HepG2 (cell line): ENCODE results near the gene DAG1. TPM values are rescaled to one million over a fixed set of nuclear protein-coding genes. Genes with fewer than 3 reads are reported as not detected.

Source experiments
- ARNTL ChIP-seq: sonication (generic); formaldehyde crosslinking; IDR thresholded peaks from 2 replicates; pipeline ENCODE4 v1.4.0; 2020; ENCODE audit warnings: mild to moderate bottlenecking, missing genetic modification reagents
- CREB1 ChIP-seq, 2 experiments: fragments of 450-650 bp in 1 of 2; IDR thresholded peaks; 2 replicates each; pipeline ENCODE4 v1.6.1; 2016 to 2017; ENCODE audit warnings: control low read depth in 1 of 2, mild to moderate bottlenecking in 1 of 2, missing compliant biosample characterization in 1 of 2, missing genetic modification characterization in 1 of 2
- GABPA ChIP-seq, 2 experiments: IDR thresholded peaks; 2 replicates each; pipeline ENCODE4 v1.6.1; 2011 to 2016; ENCODE audit warnings: low read depth in 2 of 2, low read length in 1 of 2, missing biosample characterization in 1 of 2, missing genetic modification characterization in 1 of 2
- GABPB1 ChIP-seq: IDR thresholded peaks from 2 replicates; pipeline ENCODE4 v1.6.1; 2016; ENCODE audit warnings: mild to moderate bottlenecking, missing genetic modification reagents, moderate library complexity, missing compliant biosample characterization
- HOXA3 ChIP-seq: sonication (generic); formaldehyde crosslinking; IDR thresholded peaks from 2 replicates; pipeline ENCODE4 v1.5.0; 2020; ENCODE audit warnings: missing genetic modification reagents
- IRX3 ChIP-seq: sonication (generic); formaldehyde crosslinking; IDR thresholded peaks from 2 replicates; pipeline ENCODE4 v1.8.1; 2023; ENCODE audit warnings: mild to moderate bottlenecking, low read depth, missing genetic modification reagents, borderline replicate concordance
- NFKBIZ ChIP-seq: IDR thresholded peaks from 2 replicates; pipeline ENCODE4 v1.6.1; 2018; ENCODE audit warnings: missing genetic modification reagents, missing compliant biosample characterization
- RXRA ChIP-seq: sonication (generic); formaldehyde crosslinking; IDR thresholded peaks from 2 replicates; pipeline ENCODE4 v1.5.1; 2020; ENCODE audit warnings: missing genetic modification reagents
- ZMYM3 ChIP-seq: sonication (generic); formaldehyde crosslinking; IDR thresholded peaks from 2 replicates; pipeline ENCODE4 v1.5.1; 2020; ENCODE audit warnings: mild to moderate bottlenecking, missing genetic modification reagents
- ZNF430 ChIP-seq: sonication (generic); formaldehyde crosslinking; IDR thresholded peaks from 2 replicates; pipeline ENCODE4 v1.9.0; 2021; ENCODE audit warnings: mild to moderate bottlenecking, missing genetic modification reagents
- ZNF451 ChIP-seq: sonication (generic); formaldehyde crosslinking; IDR thresholded peaks from 2 replicates; pipeline ENCODE4 v1.5.0; 2020; ENCODE audit warnings: mild to moderate bottlenecking, missing genetic modification reagents
- ZNF605 ChIP-seq: sonication (generic); formaldehyde crosslinking; IDR thresholded peaks from 2 replicates; pipeline ENCODE4 v1.8.0; 2022; ENCODE audit warnings: mild to moderate bottlenecking, missing genetic modification reagents
- polyA plus RNA-seq, 8 experiments: library from polyadenylated mRNA; depleted of rRNA in 3 of 8; stranded (reverse) in 7 of 8; unstranded in 1 of 8; fragments of >200 nt; fragmentation: Illumina TruSeq in 4 of 8; extraction: Trizol in 4 of 8; gene quantifications; 2 replicates each; pipeline versions ENCODE4 v1.2.1 to v1.2.3, GENCODE V29; 2011 to 2016; ENCODE audit warnings: low read depth in 4 of 8, missing spikeins in 1 of 8, mixed read lengths in 1 of 8; ENCODE audit not compliant: insufficient read depth in 1 of 8
- total RNA-seq, 5 experiments: library from RNA; depleted of rRNA; stranded (reverse); fragments of >200 nt; fragmentation: Illumina TruSeq; extraction: Trizol; gene quantifications; 2 replicates each; pipeline ENCODE4 v1.2.3, GENCODE V29; 2016; ENCODE audit warnings: low read depth in 1 of 5
- TF ChIP-seq, protein P1 (sequence below): sonication (generic); formaldehyde crosslinking; IDR thresholded peaks from 2 replicates; pipeline ENCODE4 v1.4.0; 2020; ENCODE audit warnings: missing genetic modification reagents
- TF ChIP-seq, protein P2 (sequence below): sonication (generic); formaldehyde crosslinking; conservative IDR thresholded peaks from 2 replicates; pipeline ENCODE4 v1.4.0; 2020; ENCODE audit warnings: mild to moderate bottlenecking, missing genetic modification reagents, moderate library complexity

DAG1 gene
- total and polyA plus RNA-seq, 2 of the 13 experiments (the other 11 are each of a cell fraction or from before 2014, with no cell fraction given): 47.3 to 50.4 TPM

DNA sequence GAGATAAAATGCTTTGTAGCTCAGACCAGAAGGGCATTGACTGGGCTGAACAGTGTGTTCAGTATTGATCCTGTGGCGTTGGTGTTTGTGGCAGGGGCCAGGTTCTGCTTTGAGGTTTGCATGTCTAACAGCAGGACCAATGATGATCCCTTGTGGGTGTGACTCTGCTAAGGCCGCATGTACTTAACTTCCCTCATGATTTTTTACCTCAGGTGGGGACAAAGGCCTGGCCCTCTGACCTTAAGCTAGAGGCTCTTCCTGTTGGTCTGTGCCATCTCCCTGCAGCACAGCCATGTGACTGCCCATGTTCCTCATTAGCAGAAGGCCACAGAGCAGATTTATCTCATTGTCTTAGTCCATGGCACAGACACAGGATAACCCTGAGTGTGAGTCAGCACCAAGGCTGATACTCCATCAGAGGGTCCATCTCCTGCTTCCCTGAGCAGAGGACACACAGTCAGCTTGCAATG, 49.9 kb downstream of the DAG1 start (continued):
- TF ChIP-seq, protein P1, sequence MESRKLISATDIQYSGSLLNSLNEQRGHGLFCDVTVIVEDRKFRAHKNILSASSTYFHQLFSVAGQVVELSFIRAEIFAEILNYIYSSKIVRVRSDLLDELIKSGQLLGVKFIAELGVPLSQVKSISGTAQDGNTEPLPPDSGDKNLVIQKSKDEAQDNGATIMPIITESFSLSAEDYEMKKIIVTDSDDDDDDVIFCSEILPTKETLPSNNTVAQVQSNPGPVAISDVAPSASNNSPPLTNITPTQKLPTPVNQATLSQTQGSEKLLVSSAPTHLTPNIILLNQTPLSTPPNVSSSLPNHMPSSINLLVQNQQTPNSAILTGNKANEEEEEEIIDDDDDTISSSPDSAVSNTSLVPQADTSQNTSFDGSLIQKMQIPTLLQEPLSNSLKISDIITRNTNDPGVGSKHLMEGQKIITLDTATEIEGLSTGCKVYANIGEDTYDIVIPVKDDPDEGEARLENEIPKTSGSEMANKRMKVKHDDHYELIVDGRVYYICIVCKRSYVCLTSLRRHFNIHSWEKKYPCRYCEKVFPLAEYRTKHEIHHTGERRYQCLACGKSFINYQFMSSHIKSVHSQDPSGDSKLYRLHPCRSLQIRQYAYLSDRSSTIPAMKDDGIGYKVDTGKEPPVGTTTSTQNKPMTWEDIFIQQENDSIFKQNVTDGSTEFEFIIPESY (CRISPR knock-in tag): peak; percentile 28; the same call in 1 of the 2 replicates
- TF ChIP-seq ARNTL (CRISPR knock-in tag) (peak; percentile 80; the same call in 1 of the 2 replicates), GABPA (IDR thresholded peaks at IDR 0.05; ENCODE audit: low read depth, low read length) (no peak), GABPA (CRISPR knock-in tag; IDR thresholded peaks at IDR 0.05; ENCODE audit: low read depth) (0 out of 2 replicates have a peak, but pooled peaks have one; percentile 53), IRX3 (no peak), GABPB1 (CRISPR knock-in tag) (peak; percentile 21; the same call in 1 of the 2 replicates), HOXA3 (CRISPR knock-in tag) (peak; percentile 61; the same call in 1 of the 2 replicates), RXRA (CRISPR knock-in tag) (peak; percentile 52; the same call in 1 of the 2 replicates), ZMYM3 (CRISPR knock-in tag) (peak; percentile 50; the same call in 1 of the 2 replicates), ZNF430 (0 out of 2 replicates have a peak, but pooled peaks have one; percentile 46), CREB1 (IDR thresholded peaks at IDR 0.05) (no peak), CREB1 (CRISPR knock-in tag; IDR thresholded peaks at IDR 0.05) (peak; percentile 34; the same call in 1 of the 2 replicates), NFKBIZ (CRISPR knock-in tag) (no peak), ZNF605 (0 out of 2 replicates have a peak, but pooled peaks have one; percentile 23), ZNF451 (CRISPR knock-in tag) (no peak)
- TF ChIP-seq, protein P2, sequence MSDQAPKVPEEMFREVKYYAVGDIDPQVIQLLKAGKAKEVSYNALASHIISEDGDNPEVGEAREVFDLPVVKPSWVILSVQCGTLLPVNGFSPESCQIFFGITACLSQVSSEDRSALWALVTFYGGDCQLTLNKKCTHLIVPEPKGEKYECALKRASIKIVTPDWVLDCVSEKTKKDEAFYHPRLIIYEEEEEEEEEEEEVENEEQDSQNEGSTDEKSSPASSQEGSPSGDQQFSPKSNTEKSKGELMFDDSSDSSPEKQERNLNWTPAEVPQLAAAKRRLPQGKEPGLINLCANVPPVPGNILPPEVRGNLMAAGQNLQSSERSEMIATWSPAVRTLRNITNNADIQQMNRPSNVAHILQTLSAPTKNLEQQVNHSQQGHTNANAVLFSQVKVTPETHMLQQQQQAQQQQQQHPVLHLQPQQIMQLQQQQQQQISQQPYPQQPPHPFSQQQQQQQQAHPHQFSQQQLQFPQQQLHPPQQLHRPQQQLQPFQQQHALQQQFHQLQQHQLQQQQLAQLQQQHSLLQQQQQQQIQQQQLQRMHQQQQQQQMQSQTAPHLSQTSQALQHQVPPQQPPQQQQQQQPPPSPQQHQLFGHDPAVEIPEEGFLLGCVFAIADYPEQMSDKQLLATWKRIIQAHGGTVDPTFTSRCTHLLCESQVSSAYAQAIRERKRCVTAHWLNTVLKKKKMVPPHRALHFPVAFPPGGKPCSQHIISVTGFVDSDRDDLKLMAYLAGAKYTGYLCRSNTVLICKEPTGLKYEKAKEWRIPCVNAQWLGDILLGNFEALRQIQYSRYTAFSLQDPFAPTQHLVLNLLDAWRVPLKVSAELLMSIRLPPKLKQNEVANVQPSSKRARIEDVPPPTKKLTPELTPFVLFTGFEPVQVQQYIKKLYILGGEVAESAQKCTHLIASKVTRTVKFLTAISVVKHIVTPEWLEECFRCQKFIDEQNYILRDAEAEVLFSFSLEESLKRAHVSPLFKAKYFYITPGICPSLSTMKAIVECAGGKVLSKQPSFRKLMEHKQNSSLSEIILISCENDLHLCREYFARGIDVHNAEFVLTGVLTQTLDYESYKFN (CRISPR knock-in tag): peak; percentile 80
